Stimulated activated CD8-positive, alpha-beta memory T cell treated with anti-CD3 and anti-CD28 coated beads, Interleukin-12 subunit alpha, Interleukin-12 subunit beta, amount 100 ng/mL, for 4 hours (primary cell): ENCODE measurements around the gene ATP6AP1.
"Not testable (repeated sequence)": the region's sequence is repeated elsewhere in the genome, so short reads cannot be mapped to it uniquely, and the experiment has no call there.

ENCODE experiments used
- DNase-seq: peaks from one replicate; pipeline ENCODE4 v3.0.0-alpha.2; 2020; ENCODE audit warnings: low read depth

ATP6AP1 gene

GRCh38 chrX:154398668-154399526, 29.6 kb upstream of the ATP6AP1 start:
- DNase-seq: peak; percentile 64

GRCh38 chrX:154399527-154400368, 28.7 kb upstream of the ATP6AP1 start:
- no peak for DNase-seq

GRCh38 chrX:154400369-154400817, 28.1 kb upstream of the ATP6AP1 start:
- DNase-seq: not testable (repeated sequence)

GRCh38 chrX:154401045-154401799, 27.3 kb upstream of the ATP6AP1 start:
- no peak for DNase-seq

- no peak for DNase-seq
Measured at GRCh38 chrX:154401918-154402621, 26.4 kb upstream of the ATP6AP1 start.

GRCh38 chrX:154402622-154403127, 25.8 kb upstream of the ATP6AP1 start:
- no peak for DNase-seq

- no peak for DNase-seq
Measured at GRCh38 chrX:154403192-154403591, 25.3 kb upstream of the ATP6AP1 start.

GRCh38 chrX:154403858-154404257, 24.6 kb upstream of the ATP6AP1 start:
- no peak for DNase-seq

GRCh38 chrX:154404625-154405192, 23.8 kb upstream of the ATP6AP1 start:
- no peak for DNase-seq

- DNase-seq: no peak
Measured at GRCh38 chrX:154408659-154409221, 19.7 kb upstream of the ATP6AP1 start.

GRCh38 chrX:154409222-154409871, 19.1 kb upstream of the ATP6AP1 start, which contains the start of gene DNASE1L1:
Gene DNASE1L1, minus strand, starts transcription at chrX:154409254. Its CDS starts 3,686 bp downstream, at chrX:154405568.
- DNase-seq: no peak

- DNase-seq: no peak
Measured at GRCh38 chrX:154411981-154412340, 16.5 kb upstream of the ATP6AP1 start.

- no peak for DNase-seq
Measured at GRCh38 chrX:154412468-154412867, 16.0 kb upstream of the ATP6AP1 start.

GRCh38 chrX:154413142-154413541, 15.3 kb upstream of the ATP6AP1 start:
- no peak for DNase-seq

GRCh38 chrX:154417157-154417556, 11.3 kb upstream of the ATP6AP1 start:
- DNase-seq: no peak

GRCh38 chrX:154419189-154419588, 9.3 kb upstream of the ATP6AP1 start:
- no peak for DNase-seq

GRCh38 chrX:154419688-154420401, 8.6 kb upstream of the ATP6AP1 start:
- DNase-seq: no peak

- DNase-seq: no peak
Measured at GRCh38 chrX:154420402-154420756, 8.1 kb upstream of the ATP6AP1 start.
